Stimulated activated CD4-positive, alpha-beta T cell treated with anti-CD3 and anti-CD28 coated beads, Interleukin-4, amount 100 ng/mL, for 1 hour (primary cell): ENCODE results near the gene RIPPLY2.
A peak's percentile ranks its signal among the peaks of the same experiment; 100 is the strongest.
"Not testable (repeated sequence)": the region's sequence is repeated elsewhere in the genome, so short reads cannot be mapped to it uniquely, and the experiment has no call there.

Experiments used
- DNase-seq: peaks from one replicate; pipeline ENCODE4 v3.0.0-alpha.2; 2020

RIPPLY2 gene, protein sequence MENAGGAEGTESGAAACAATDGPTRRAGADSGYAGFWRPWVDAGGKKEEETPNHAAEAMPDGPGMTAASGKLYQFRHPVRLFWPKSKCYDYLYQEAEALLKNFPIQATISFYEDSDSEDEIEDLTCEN

DNA sequence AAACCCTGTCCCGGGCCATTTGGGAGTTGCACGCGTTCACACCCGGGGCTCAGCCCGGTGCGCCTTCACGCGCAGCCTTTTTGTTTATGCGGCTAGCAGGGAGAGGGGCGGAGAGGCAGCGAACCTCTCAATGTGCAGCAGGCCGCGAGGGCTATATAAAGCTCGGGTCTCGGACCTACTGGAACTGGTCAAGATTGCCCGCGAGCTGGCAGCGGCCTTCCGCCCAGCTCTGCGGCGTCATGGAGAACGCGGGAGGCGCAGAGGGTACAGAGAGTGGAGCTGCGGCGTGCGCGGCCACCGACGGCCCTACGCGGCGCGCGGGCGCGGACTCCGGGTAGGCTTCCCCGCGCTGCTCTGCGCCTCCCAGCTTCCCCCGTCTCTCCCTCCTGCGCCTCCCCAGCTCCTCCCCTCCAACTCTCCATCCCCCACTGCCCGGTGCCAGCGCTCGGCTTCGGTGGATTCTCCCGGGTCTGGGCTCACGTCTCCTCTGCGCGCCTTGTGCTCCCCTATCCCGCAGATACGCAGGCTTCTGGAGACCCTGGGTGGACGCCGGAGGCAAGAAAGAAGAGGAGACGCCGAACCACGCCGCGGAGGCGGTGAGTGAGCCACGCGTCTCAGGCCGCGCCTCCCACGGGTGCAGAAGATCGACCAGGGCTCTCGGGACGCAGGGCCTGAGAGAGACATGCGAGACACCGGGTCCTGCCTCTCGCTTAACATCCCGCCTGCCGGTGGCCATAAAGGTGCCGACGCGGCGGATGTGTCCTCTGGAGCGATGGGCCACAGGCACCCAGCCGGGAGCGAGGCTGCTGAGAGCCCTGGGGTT is at the start of gene RIPPLY2:
RIPPLY2 (plus strand) TSS at position 183 of the 823 bp plus-strand sequence; CDS start at position 240, 57 bp downstream.
- DNase-seq, result peak; percentile 3

DNA sequence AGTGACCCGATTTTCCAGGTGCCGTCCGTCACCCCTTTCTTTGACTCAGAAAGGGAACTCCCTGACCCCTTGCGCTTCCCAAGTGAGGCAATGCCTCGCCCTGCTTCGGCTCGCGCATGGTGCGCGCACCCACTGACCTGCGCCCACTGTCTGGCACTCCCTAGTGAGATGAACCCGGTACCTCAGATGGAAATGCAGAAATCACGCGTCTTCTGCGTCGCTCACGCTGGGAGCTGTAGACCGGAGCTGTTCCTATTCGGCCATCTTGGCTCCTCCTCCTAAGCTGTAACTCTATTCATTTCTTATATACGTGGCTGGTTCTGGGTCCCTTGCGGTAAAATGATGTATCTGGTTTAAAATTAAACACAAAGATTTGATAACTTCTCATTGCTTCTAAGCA is 49.7 kb upstream of the RIPPLY2 start:
- DNase-seq, result not testable (repeated sequence)

DNA sequence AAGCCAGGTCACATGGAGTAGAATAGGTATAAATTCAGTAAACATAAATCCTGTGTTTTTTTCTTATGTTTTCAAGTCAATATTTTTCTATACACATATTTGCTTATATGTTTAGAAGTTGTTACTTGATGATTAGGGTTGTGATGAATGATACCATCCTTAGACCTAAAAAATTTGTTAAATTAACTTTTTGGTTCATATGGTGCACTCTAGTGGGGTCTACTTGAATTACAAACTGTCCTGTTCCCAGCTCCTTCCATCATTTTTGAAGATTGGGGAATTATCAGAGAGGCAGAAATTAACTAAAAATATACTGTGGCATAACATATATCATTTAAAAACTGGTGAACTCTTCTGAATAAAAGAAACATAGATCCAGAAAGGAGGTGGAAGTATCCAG is 48.3 kb upstream of the RIPPLY2 start:
- no peak for DNase-seq

DNA sequence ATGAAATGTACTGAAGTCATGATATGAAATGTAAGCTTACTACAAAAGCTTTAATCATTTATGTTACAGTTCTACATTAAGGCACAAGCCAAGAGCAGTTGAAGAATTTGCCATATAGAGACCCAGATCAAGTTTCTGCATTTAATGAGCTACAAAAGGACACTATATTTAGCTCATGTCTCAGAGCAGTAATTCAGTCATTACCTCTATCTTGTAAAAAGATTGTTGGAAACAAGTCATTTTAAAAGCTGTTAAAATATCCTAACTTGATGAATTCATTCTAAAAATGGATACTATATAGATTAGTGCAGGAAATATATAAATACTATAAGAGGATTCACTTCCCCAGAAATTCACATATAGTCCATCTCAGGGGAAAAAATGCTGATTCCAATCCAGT is 45.2 kb upstream of the RIPPLY2 start:
- no peak for DNase-seq

DNA sequence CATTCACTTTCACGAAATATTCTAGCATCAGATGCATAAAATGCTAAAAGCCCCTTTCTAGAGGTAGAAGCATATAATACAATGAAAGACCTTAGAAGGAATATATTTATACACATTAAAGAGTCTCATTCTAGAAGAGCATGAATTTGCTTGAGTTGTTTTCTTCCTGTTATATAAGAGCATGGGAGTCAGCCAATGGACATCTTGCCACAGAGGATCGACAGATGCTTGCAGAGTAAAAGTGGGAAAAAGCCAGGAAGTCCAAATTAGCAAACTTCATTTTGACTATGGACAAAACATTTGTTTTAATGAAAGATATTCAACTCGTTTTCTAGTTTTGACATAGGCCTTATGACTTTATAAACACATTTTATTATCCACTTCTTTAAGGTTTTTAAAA is 44.2 kb upstream of the RIPPLY2 start:
- no peak for DNase-seq

DNA sequence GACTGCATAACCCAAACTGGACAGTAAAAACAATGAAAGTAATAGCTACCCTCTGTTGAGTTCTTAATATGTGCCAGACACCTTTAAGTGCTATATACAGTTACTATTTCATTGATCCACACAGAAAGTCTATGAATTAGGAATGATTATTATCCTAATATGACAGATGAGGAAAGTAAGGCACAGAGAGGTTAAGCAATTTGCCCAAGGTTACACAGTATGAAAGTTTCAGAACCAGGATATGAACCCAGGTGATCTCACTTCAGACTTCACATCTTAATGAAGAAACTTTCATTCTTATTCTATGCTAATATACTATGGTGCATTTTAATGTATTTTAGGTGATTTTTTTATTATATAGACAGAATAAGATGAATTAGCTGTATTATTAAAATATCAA is 40.6 kb upstream of the RIPPLY2 start:
- no peak for DNase-seq

DNA sequence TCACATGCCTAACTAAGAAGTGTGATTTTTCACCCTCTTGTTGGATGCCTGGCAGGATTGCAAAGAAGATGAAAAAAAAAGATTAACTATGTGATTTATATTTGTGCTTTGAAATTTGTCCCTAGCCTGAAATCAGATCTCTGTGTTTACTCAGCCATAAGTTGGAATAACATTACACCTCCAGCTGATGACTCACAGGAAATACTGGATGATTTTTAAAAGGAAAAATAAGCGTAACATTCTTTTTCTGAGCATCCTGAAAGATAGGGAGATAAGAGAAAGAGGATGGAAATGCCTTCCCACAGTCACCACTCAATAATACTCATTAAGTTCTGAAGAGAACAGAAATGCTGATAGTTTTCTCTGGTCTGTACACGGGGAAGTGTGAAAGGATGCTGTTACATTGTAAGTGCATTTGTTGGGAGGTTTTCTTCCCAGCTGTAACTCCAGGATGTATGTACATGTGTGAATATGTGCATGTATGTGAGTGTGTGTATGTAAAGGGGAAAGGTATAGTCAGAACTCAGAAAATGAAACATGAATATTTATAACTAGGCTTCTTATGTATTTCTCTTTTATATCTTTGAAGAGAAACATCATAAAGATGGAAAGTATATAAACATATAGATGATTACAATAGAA is 37.4 kb upstream of the RIPPLY2 start:
- DNase-seq, result no peak

DNA sequence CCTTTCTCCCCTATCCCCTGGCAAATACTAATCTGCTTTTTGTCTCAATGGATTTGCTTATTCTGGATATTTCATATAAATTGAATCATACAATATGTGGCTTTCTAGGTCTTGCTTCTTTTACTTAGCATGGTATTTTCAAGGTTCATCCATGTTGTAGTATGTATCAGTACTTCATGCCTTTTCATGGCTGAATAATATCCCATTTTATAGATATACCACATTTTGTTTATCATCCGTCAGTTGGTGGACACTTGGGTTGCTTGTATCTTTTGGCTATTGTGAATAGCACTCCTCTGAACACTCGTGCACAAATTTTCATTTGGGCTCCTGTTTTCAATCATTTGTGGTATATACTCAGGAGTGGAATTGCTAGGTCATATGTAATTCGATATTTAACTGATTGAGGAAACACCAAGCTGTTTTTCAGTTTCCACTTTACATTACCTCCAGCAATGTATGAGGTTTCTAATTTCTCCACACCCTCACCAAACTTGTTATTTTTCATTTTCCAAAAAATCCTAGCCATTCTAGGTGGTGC is 30.5 kb upstream of the RIPPLY2 start:
- DNase-seq, result no peak

DNA sequence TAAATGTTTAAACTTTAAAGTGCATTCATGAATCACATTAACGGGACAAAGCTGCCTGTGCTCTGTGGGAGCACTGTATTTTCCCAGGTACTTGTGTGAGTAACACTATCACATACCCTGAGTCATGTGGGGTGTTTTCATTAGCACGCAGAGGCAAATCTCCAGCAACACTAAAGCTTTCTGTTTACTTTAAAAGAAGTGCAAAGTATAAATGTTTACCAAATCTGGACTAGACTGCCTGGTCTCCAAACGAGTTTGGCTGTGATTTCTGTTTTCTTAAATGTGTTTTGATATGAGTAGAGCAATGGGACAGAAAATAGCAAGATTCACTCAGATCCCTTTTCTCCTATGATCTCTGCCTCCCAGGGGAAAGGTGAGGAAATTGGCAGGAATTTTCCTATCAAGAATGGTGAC is 28.8 kb upstream of the RIPPLY2 start:
- DNase-seq, result no peak

DNA sequence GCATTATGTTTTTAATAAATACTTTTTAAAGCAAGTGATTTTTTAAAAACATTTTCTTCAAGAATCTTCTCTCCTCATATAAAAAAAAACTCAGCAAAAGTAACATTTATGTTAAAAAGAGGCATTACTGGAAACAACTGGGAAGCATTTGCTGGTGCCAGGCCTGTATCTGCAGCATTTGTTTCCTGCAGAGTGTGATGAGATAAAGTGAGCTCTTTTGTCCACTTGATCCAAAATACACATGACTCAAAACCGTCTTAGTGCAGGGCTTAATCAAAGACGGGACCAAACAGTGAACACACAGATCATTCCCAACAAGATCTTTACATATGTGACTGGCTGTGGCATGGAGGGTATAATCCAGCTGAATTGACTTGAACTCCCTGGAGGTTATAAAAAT is 28.3 kb upstream of the RIPPLY2 start:
- DNase-seq, result no peak

DNA sequence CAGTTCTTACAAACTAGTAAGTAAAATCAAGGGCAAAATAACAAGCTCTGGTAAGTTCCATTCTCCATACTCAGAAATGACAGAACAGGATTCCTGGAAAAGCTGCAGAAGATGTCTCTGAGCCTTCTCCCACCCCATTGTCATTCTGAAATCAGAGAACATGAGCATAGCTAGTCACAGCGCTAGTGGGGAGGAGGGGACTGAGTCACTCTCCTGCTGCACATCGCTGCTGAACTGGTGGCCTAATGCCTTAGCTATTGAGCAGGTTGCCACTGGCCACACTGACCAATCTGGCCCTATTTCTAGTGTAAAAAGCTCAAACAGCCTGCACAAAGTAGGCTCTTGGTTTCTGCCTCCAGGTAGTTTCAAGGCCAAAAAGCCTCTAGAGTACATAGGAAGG is 26.1 kb upstream of the RIPPLY2 start:
- DNase-seq, result no peak

DNA sequence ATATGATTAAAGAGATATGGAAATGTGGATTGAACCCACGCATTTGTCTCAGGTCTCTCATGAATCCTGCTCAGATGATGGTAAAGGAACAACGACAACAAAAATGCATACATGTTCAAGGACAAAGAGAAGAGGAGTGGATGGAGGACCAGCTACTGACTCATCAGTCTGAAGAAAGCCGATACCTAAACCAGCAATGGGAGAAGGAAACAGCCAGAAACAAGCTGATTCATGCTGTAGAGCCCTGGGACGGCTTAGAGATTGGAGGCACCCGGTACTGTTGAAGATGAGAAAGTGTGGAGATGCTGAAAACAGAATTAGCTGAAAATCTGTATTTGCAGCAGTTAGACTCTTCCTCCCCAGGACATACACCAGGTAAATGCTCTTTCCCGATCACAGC is 14.4 kb upstream of the RIPPLY2 start:
- no peak for DNase-seq

DNA sequence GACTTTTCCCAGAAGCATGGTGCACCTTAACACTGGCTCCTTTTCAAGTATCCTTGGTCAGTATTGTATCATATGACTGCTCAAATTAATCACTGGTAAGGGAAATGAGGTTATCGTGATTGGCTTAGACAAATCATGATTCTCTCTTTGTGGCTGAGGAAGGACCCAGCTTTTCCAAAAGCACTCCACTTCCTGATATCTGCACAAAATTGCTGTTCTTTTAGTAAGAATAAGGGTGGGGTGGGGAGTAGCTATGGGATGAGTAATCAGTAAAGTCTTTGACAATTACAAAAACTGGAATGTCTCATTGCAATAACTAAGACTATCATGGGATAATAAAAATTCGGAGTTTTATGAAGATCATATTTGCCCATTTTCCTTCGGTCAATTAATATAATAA is 9.0 kb upstream of the RIPPLY2 start:
- no peak for DNase-seq

DNA sequence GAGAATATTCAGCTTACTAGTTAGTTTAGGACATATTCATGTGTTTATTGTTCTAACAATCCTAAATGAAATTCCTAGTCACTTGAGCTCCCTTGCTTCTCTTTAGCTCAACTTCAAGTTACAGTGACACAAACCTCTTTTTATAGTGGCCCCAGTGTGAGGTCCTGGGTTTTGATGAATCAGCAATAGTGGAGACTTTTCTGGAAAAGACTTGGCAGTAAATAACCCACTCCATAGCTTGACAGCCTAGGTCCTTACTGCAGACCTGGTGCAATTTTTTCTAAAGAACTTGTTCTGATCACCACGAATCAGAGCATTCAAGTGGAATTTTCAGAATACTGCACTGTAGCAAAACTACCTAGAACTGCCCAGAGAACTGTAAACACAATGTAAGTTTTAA is 6.9 kb upstream of the RIPPLY2 start:
- DNase-seq, result no peak

DNA sequence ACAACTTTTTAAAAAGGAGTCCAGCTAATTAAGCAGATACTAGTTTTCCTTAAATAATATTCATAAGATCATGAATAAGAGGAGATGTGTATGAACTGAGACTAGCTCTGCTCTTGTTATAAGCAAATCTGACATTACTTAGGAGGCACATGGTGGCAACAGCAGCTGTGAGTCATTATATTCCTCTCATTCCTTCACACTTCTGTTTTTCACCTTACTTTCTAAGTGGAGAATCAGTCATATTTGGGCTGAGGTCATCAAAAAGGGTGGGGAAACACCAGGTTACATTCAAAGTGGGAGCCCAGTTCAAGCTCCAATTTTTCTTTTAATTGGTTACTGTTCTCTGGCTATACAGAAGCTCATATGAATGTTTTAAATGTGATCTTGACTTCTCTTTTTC is 6.0 kb upstream of the RIPPLY2 start:
- no peak for DNase-seq

DNA sequence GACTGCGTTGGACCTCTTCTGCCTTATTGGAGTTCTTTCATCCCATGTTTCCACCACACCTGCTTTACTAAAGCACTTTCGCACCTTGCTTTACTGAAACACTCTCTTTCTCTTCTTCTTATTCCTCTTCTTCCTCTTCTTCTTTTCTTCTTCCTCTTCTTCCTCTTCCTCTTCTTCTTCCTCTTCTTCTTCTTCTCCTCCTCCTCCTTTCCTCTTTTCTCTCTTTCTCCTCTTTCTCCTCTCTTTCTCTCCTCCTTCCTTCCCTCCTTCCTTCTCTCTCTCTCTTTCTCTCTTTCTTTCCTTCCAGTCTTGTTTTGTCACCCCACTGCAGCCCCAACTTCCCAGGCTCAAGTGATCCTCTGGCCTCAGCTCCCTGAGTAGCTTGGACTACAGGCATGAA is 4.0 kb upstream of the RIPPLY2 start:
- DNase-seq, result no peak

DNA sequence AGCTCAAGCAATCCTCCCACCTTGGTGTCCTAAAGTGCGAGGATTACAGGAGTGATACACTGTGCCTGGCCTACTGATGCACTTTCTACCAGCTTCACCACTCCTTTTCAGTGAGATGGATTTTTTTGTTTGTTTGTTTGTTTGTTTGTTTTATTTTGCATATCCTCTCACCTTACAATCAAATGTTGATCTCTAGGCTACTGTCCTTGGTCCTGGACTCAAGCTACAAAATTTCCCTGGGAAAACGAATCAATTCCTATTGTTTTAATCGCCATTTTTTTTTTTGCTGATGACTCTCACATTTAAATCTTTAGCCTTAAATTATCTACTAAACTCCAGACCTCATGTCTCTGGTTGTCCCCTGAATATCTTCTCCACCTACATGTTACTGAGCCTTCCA is 3.5 kb upstream of the RIPPLY2 start:
- no peak for DNase-seq

DNA sequence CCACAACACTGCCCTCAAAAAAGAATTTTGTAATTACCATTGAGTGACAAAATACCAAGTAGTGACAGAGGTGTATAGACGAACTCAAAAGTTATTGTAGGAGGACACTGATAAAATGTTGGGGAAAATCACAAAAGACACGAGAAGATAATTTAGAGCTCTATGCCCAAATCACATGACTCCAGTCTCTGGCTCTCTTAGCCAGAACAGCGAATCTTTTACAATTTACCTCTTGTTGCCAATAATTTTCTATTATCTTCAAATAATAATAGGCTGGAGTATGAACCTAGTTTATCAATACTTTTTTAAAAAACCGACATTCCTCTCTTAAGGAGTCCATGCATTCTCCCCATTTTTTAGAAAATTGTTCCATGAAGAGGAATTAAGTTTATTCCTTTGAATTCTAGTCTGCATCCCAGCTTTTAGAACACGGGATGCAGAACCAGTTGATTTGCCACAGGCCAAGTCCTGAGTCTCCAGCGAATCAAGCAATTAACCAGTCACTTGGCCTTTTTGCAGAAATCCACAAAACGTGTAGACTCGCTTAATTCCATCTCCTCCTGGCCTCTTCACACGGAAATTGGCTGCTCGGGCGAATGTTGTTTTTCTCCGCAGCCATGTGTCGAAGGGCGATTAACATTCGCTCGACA is 507 bp upstream of the RIPPLY2 start:
- no peak for DNase-seq

DNA sequence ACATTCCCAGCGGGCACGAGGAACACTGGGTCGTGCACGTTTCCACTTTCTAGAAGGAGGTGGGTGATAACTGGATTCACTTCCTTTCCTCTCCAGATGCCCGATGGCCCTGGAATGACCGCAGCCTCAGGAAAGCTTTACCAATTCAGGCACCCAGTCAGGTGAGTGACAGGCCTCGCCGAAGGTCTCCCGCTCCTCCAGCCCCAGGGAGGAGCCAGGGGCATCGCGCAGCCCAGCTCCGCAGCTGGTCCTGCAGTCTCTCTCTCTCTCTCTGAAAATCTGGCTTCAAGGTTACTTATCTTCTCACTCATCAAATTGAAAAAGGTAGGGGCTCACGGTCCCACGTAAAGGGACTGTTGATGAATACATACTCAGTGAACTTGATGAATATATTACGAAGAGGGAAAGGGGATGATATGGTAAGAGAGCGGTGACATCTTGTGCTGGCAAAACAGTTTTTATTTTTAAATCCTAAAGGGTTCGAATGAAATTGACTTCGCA is 891 bp downstream of the RIPPLY2 start:
- no peak for DNase-seq

DNA sequence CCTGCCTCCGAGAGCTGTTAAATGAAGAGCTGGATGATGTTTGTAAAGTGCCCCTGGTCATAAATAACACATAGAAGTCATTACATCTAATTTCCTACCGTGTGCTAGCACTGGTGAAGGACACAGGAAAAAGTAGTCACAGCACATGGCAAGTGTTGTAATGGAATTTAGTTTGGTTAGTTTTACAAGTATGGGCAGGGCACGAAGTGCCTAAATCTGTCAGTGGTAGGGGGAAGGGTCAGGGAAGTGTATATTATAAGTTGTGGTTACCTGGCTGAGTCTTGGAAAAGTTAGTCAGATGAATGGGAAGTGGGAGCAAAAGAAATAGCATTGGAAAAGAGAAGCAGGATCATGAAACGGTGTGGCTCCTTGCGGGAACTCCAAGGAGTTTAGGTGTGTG is 1.6 kb downstream of the RIPPLY2 start:
- DNase-seq, result no peak

DNA sequence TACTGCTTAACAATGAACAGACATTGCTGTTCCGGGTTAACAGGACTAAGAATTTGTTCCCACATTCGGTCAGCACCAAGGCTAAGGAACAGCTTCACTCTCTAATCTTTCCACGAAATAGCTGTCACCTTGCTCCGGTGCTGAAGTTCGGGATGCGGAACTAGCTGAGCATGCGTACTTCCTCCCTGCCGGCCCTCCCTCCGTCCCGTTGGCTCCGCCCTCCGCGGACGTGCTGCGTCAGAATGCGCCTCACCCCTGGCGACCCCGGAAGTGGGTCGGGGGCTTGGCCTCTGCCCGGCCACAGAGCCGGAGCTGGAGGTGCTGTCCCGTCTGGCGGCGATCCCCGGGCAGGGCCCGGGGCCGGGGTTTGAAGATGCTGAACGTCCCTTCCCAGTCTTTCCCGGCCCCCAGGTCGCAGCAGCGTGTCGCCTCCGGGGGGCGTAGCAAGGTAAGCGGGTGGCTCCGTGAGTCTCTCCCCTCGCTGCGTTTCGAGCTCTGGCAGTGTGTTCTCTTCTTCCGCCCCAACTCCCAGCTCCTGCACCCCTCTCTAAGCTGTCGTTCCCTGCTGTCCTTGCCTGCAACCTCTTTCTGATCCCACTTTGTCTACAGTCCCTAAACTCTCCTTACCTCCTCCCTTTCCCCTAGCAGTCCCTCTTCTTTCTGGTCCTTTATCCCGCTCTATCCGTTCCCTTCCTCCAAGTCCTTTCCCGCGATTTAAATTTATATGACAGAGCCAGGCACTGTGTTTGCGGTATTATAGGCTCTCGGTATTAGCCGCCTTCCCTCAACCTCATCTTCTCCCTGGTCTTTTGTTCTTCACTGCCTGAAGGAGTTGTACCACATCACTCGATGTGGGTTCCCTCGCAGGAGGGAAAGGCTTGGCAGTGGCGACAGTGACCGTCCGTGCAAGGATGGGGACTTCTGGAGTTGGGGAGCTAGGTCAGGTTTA is 6.5 kb downstream of the RIPPLY2 start, which contains the start of gene CYB5R4:
CYB5R4 (plus strand) TSS at position 280 of the 949 bp plus-strand sequence; CDS start at position 374, 94 bp downstream.
- peak; percentile 93 for DNase-seq

DNA sequence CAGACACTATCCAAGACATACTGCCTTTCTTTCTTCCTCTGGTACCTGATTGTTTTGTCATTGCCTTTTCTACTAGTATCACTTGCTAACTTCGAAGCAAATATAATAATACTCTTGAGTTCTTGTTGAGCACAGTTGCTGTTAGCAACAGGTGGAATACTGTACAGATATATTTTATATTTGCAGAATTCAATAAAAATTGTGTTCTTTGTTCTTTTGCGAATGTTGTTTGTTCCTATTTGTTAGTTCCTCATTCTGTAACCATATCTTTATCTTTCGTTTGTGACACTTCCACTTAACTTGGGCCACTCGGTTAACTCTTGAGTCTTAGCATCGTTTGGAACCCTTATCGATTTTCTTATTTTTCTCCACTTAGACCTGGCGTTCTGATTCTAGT is 7.2 kb downstream of the RIPPLY2 start:
- DNase-seq, result no peak
